HG02970 (cell line): ENCODE results near the gene TCN1.

Source experiments
- ATAC-seq: cut with Tn5 transposase; IDR thresholded peaks from one replicate; pipeline ENCODE4 v1.9.1; 2021; ENCODE audit warnings: mild to moderate bottlenecking, moderate library complexity, moderate number of reproducible peaks; ENCODE audit not compliant: unreplicated experiment, low FRiP score

Gene TCN1

DNA sequence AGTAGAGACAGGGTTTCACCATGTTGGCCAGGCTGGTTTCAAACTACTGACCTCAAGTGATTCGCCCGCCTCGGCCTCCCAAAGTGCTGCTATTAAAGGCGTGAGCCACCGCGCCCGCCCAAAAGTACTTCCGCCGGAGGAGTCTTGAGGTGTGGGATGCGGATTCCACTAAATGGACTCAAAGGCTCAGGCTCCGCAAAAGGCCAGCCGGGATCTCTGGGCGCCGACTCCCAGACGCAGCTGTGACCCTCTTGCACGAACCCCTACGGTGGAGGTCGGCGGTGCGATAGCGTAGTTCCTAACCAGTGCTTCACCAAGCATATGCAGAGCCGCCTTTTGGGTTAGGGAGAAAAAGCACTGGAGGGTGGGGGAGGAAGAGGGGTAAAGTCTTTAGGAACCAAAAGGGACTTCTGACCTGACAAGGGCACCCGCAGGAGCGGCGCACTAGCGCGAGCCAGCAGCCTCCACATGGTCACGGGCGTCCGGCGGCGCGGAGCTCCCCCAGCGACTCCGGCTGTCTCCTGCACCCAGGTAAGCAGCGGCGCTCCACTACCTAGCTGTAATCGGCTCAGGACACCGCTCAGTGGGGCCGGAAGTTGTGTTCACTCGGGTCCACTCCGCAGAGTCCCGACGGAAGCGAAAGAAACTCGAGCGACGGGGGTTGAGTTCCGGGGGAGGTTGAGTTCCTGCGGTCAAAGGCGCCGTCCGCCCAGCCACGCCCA is 55.9 kb downstream of the TCN1 start, which contains the start of gene MRPL16:
MRPL16 (minus strand) TSS at position 590 of the 722 bp plus-strand sequence; CDS start at position 470, 120 bp downstream.
- peak; percentile 99 for ATAC-seq

GRCh38 chr11:59807047-59807610 is 59.2 kb downstream of the TCN1 start:
- ATAC-seq, result no peak

DNA sequence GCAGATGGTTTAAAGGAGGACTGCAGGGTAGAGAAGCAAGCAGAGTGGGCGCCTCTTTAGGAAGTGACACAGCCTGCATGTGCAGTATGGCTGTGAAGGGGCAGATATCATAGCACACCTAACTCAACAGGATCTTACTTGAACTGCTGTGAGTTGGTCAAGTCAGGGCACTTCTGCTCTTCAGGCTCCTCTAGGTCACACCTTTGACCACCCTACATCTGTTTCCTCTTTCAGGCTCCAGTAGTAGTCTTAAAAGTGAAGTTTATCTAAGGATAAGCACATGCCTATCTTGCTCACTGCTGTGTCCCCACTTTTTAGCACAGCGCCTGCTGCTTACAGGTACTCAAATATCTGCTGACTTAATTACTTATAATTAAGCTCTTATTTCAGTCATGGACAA is 62.2 kb downstream of the TCN1 start:
- ATAC-seq, result no peak
